ENCODE measurements around the gene ARHGEF10L.

Gene ARHGEF10L

GRCh38 chr1:17539477-17540254 lies at the start of gene ARHGEF10L:
TSS of gene ARHGEF10L (plus strand) at chr1:17539698. CDS start at chr1:17580596, 40,898 bp downstream.
- TF ChIP-seq GATA2 (IDR thresholded peaks at IDR 0.05; ENCODE audit: low read depth, low read length) (no peak), GATA3 (IDR thresholded peaks at IDR 0.05; ENCODE audit: low read depth, low read length) (no peak)

- no peak for TF ChIP-seq GATA2 (IDR thresholded peaks at IDR 0.05; ENCODE audit: low read depth, low read length)
- TF ChIP-seq GATA3 (IDR thresholded peaks at IDR 0.05; ENCODE audit: low read depth, low read length), result no peak
These were observed 45.3 kb upstream of the ARHGEF10L start for GRCh38 chr1:17494114-17494729.

- TF ChIP-seq GATA2 (IDR thresholded peaks at IDR 0.05; ENCODE audit: low read depth, low read length), result no peak
- no peak for TF ChIP-seq GATA3 (IDR thresholded peaks at IDR 0.05; ENCODE audit: low read depth, low read length)
These were observed 43.1 kb upstream of the ARHGEF10L start for GRCh38 chr1:17496419-17496818.

GRCh38 chr1:17498214-17498613 lies 41.3 kb upstream of the ARHGEF10L start:
- TF ChIP-seq GATA2 (IDR thresholded peaks at IDR 0.05; ENCODE audit: low read depth, low read length) (no peak), GATA3 (IDR thresholded peaks at IDR 0.05; ENCODE audit: low read depth, low read length) (no peak)

- TF ChIP-seq GATA2 (IDR thresholded peaks at IDR 0.05; ENCODE audit: low read depth, low read length), result no peak
- no peak for TF ChIP-seq GATA3 (IDR thresholded peaks at IDR 0.05; ENCODE audit: low read depth, low read length)
These were observed 37.1 kb upstream of the ARHGEF10L start for GRCh38 chr1:17502326-17502778.

GRCh38 chr1:17503146-17503545 lies 36.4 kb upstream of the ARHGEF10L start:
- no peak for TF ChIP-seq GATA3 (IDR thresholded peaks at IDR 0.05; ENCODE audit: low read depth, low read length)
- TF ChIP-seq GATA2 (IDR thresholded peaks at IDR 0.05; ENCODE audit: low read depth, low read length), result no peak

GRCh38 chr1:17507915-17508314 lies 31.6 kb upstream of the ARHGEF10L start:
- no peak for TF ChIP-seq GATA2 (IDR thresholded peaks at IDR 0.05; ENCODE audit: low read depth, low read length)
- TF ChIP-seq GATA3 (IDR thresholded peaks at IDR 0.05; ENCODE audit: low read depth, low read length), result no peak

GRCh38 chr1:17509363-17509762 lies 30.1 kb upstream of the ARHGEF10L start:
- TF ChIP-seq GATA2 (IDR thresholded peaks at IDR 0.05; ENCODE audit: low read depth, low read length), result no peak
- no peak for TF ChIP-seq GATA3 (IDR thresholded peaks at IDR 0.05; ENCODE audit: low read depth, low read length)

GRCh38 chr1:17510138-17510537 lies 29.4 kb upstream of the ARHGEF10L start:
- TF ChIP-seq GATA3 (IDR thresholded peaks at IDR 0.05; ENCODE audit: low read depth, low read length), result no peak
- TF ChIP-seq GATA2 (IDR thresholded peaks at IDR 0.05; ENCODE audit: low read depth, low read length), result no peak

- TF ChIP-seq GATA3 (IDR thresholded peaks at IDR 0.05; ENCODE audit: low read depth, low read length) (no peak), GATA2 (IDR thresholded peaks at IDR 0.05; ENCODE audit: low read depth, low read length) (no peak)
These were observed 28.3 kb upstream of the ARHGEF10L start for GRCh38 chr1:17511188-17511587.

GRCh38 chr1:17513131-17513530 lies 26.4 kb upstream of the ARHGEF10L start:
- no peak for TF ChIP-seq GATA3 (IDR thresholded peaks at IDR 0.05; ENCODE audit: low read depth, low read length)
- no peak for TF ChIP-seq GATA2 (IDR thresholded peaks at IDR 0.05; ENCODE audit: low read depth, low read length)

- TF ChIP-seq GATA3 (IDR thresholded peaks at IDR 0.05; ENCODE audit: low read depth, low read length) (no peak), GATA2 (IDR thresholded peaks at IDR 0.05; ENCODE audit: low read depth, low read length) (no peak)
These were observed 24.7 kb upstream of the ARHGEF10L start for GRCh38 chr1:17514776-17515175.

- no peak for TF ChIP-seq GATA2 (IDR thresholded peaks at IDR 0.05; ENCODE audit: low read depth, low read length)
- TF ChIP-seq GATA3 (IDR thresholded peaks at IDR 0.05; ENCODE audit: low read depth, low read length), result no peak
These were observed 23.6 kb upstream of the ARHGEF10L start for GRCh38 chr1:17515902-17516301.

GRCh38 chr1:17516303-17517214 lies 22.9 kb upstream of the ARHGEF10L start:
- TF ChIP-seq GATA3 (IDR thresholded peaks at IDR 0.05; ENCODE audit: low read depth, low read length), result no peak
- TF ChIP-seq GATA2 (IDR thresholded peaks at IDR 0.05; ENCODE audit: low read depth, low read length), result no peak

Measured in SH-SY5Y (cell line).